Endothelial cell of hepatic sinusoid (primary cell): ENCODE measurements around the gene LEMD2.

ENCODE experiments used
- in situ Hi-C: cut with HindIII; loops from 2 replicates; pipeline ENCODE4 v1.10.0; 2017; ENCODE audit warnings: low sequenced_read_pairs

The LEMD2 gene

GRCh38 chr6:33744895-33745546 is 43.9 kb downstream of the LEMD2 start:
- in situ Hi-C loops, result no loop called here

- in situ Hi-C loops, result no loop called here
These were observed 44.7 kb downstream of the LEMD2 start for GRCh38 chr6:33744001-33744848.

DNA sequence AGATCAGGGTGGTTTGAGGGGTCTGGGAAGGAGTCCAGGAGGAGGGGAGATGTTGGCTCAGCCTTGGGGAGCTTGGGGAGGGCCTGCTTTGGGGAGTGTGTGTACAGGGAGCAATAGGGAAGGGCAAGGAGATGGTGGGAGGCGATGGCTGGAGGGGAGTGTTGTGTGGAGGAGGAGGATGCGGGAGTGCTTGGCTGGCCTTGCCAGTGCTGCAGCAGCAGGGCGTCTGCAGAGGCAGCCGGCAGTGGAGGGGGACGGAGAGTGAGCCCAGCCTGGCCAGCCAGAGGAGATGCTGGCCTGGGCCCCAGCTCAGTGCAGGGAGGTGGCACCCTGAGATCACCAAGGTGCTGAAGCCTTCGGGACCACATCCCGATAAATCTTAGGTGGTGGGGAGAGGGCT is 46.1 kb downstream of the LEMD2 start:
- in situ Hi-C loops, result no loop called here

DNA sequence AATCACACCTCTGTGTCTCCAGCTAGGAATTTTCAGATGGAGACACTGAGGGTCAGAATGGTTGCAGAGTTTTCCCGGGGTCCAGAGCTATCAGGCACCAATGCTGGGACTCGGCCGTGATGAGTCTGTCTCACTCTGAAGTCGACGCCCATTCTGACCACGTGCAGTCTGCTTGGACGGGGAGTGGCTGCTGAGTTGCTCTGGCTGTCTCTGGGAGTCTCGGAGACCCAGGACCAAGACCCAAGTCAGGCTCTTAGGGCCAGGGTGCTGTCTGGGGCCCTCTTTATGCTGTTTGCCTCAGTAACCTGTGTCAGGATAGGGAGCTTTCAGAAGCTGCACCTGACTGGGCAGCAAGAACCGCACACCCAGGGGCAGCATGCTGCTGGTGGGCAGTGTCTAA is 46.8 kb downstream of the LEMD2 start:
- in situ Hi-C loops, result no loop called here

GRCh38 chr6:33740794-33741193 is 48.1 kb downstream of the LEMD2 start:
- in situ Hi-C loops, result no loop called here

GRCh38 chr6:33740204-33740608 is 48.7 kb downstream of the LEMD2 start:
- in situ Hi-C loops, result no loop called here

- in situ Hi-C loops, result no loop called here
These were observed 49.4 kb downstream of the LEMD2 start for GRCh38 chr6:33739571-33739970.

DNA sequence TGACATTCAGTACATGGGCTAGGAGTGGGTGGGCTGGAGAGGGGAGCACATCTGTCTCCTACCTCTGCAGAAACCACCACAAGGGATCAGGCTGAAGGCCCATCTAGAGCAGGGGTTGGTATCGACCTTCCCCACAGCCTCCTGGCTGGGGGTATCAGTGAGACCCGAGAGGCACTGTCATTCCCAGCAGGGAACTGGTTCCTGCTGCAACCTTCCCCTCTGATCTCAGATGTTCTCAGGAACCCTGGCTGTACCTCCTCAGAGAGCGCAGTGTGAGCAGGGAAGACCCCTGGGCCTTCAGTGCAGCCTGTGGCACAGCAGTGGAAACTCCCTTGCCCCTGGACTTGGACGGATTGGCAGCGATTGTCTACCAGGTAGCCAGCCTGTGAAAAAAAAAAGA is 50.1 kb downstream of the LEMD2 start:
- in situ Hi-C loops, result no loop called here

DNA sequence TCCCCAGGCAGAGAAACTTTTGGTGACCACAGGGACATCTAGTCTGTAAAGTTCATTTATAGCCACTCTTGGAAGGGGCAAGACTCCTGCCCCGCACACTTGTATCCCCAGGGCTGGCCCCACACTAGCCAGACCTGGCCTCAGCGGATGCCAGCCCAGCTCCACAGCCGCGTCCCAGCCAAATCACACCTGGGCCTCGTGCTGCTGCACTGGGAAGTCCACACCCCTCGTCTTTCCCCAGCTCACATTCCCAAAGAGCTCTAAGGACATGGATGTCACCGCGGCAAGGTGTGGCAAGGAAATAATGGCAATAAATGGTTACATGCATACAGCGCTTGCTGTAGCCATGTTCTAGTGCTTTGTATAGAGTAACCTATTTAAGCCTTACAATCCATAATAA is 50.8 kb downstream of the LEMD2 start:
- in situ Hi-C loops, result no loop called here

DNA sequence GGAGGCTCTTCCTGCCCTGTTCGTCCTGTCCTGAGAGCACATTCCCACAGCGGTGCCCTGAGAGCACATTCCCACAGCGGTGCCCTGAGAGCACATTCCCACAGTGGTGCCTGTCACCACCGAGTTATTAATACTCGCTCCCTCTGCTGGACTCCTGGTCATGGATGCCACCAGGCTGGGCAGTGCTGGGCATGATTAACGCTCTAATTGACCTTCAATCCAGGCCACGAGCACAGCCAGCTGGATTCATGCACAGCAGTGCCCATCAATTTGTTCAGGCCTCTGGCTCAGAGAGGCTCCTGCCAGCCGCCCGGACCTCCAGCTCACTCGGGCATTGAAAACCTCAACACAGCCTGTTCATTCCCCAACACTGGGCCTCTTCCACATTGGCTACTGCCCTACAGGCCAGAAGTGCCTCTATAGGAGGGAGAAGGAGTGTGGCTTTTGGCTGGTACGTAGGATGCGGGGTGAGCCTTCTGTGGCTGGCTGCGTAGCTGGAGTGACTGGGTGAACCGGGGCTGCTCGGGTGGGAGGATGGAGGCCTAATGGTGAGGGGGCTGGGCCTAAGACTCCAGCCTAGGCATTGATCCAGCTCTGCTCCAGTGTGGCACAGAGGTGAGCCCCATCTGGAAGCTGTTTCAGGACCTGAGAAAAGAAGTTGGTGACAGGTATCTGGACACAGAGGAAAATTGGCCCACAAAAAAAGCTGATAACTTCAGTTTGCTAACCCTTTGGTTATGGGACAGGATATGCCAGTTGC is 51.5 kb downstream of the LEMD2 start:
- in situ Hi-C loops, result no loop called here

- in situ Hi-C loops, result no loop called here
These were observed 53.7 kb downstream of the LEMD2 start for GRCh38 chr6:33735216-33735615.

DNA sequence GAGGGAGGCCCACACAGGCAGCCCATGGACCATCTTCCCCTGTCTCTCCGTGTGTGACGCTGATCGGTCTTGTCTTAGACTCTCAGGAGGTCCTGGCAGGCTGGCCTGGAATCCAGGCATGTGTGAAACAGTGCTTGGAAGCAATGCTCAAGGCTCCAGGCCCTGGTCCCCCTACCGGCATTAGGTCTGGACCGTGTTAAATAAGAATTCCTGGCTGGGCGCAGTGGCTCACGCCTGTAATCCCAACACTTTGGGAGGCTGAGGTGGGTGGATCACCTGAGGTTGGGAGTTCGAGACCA is 55.3 kb downstream of the LEMD2 start:
- in situ Hi-C loops, result no loop called here

DNA sequence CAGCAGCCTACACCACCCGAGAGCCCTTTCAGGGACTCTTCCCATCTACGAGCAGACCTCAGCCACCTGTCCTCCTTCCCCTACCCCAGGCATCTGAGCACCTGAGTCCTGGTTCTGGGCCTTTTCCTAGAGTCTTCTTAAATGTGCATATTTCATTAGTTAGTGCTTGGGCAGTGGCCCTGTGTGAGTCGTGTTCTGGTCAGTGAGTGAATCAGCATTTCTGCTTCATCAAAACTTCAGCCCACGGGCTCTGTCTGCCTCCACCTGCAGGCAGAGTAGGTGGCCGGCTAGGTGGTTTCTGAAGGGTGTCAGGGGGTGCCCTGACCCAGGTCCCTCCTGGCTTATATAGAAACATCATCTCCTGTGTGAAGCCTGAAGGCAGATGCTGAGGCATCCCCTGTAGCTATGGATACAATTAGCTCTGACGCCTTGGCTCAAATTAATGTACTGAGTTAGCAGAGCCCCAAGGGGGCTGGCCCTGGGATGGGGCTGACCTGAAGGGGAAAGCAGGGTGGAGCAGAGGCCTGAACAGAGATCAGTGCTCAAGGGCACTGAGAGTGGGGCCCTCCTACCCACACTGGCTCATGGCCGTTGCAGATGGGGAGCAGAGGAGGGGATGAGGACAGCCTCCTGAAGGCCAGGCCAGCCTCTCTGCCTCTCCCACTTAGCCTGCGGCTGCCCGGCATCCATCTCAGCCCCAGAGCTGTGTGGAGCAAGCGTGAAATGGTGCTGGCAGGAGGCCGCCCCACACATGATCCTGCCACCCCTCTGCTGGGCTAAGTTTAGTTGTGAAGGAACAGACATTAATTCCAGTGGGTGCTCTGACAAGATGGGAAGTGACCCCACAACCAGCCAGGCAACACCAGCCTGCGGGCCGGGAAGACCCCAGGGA is 55.9 kb downstream of the LEMD2 start:
- in situ Hi-C loops, result no loop called here

GRCh38 chr6:33732385-33732784 is 56.5 kb downstream of the LEMD2 start:
- in situ Hi-C loops, result no loop called here

DNA sequence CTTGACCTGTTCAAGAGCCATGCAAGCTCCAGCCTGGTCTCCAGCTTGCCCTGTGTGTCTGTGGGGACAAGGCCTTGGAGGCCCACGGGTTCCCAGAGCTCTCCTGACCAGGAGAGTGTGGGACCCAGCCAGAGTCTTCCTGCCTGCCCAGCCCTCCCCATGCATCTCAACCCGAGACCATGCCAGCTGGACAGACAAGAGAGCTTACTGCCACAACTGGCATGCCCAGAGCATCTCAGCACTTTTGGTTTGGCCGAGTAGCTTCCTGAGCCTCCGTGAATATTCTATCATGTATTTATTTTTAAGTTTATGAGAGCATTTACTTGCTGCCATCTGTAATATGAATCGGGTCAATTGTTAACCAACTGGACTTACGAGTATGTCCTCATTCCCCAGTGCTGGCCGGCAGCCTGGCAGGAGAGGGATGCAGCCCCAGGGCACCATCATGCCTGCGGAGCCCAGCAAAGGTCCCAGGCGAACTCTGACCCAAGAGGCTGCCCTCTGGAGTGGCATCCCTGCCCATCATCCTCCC is 57.1 kb downstream of the LEMD2 start:
- in situ Hi-C loops, result no loop called here

- in situ Hi-C loops, result no loop called here
These were observed 57.9 kb downstream of the LEMD2 start for GRCh38 chr6:33731035-33731434.

GRCh38 chr6:33730611-33731010 is 58.3 kb downstream of the LEMD2 start:
- in situ Hi-C loops, result no loop called here

- in situ Hi-C loops, result no loop called here
These were observed 59.9 kb downstream of the LEMD2 start for GRCh38 chr6:33729059-33729458.

GRCh38 chr6:33728438-33728837 is 60.5 kb downstream of the LEMD2 start:
- in situ Hi-C loops, result no loop called here

GRCh38 chr6:33727932-33728331 is 61.0 kb downstream of the LEMD2 start:
- in situ Hi-C loops, result no loop called here

DNA sequence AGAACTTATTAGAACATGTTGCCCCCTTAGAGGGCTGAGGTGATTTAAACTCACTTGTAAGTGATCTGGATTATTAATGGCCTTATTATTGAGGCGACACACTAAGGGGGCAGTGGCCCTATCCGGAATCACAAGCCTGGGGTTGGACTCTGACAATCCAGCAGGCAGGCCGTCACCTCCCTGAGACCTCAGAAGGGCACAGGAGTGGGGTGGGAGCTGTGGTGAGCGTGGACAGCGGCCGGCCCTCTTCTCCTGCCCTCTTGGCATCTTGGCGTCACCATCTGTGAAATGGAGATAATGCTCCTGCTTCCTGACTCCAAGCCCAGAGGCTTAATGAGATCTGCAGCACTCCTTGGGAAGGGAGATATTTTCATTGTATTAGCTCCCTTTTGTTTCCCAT is 61.8 kb downstream of the LEMD2 start:
- in situ Hi-C loops, result no loop called here
